Left colon (tissue), 2 donors: ENCODE data around the gene UNC5A. TPM values are rescaled to one million over a fixed set of nuclear protein-coding genes. Genes with fewer than 3 reads are reported as not detected.

Source experiments
- total RNA-seq, 2 donors: library from RNA; stranded (reverse); fragmentation: NEBNext Ultra II Directional; extraction: Animal tissue kit (Norgen Biotek cat#: 25700); gene quantifications; one replicate each; pipeline ENCODE4 v1.2.1, GENCODE V29; 2021
- donor health status: DM: no; HTN: no; CAD: no.
- donor health status: DM: yes; HTN: yes; CAD: no.

Gene UNC5A
- total RNA-seq, 2 donors from 2014 or later = not detected

Other genes starting within 250 kb of the UNC5A start
- 1 to 10 TPM; 1.7 to 1.9 TPM for gene GPRIN1, start 200.4 kb upstream of the UNC5A start, total RNA-seq
- gene SNCB, start 180.0 kb upstream of the UNC5A start, total RNA-seq = not detected
- not detected for gene EIF4E1B, start 179.9 kb upstream of the UNC5A start, total RNA-seq
- 10 to 100 TPM; 34.8 to 37.2 TPM for gene TSPAN17, start 163.1 kb upstream of the UNC5A start, total RNA-seq
- 1 to 10 TPM; 1.3 to 4.4 TPM for gene HK3, start 88.8 kb downstream of the UNC5A start, total RNA-seq
- 10 to 100 TPM; 33.1 to 33.3 TPM for gene UIMC1, start 196.2 kb downstream of the UNC5A start, total RNA-seq
- gene ZNF346, start 212.1 kb downstream of the UNC5A start, total RNA-seq = 10 to 100 TPM; 10.9 to 12.6 TPM